ENCODE measurements around the gene GOLIM4. TPM values are rescaled to one million over a fixed set of nuclear protein-coding genes. Genes with fewer than 3 reads are reported as not detected.

Gene GOLIM4
- total and polyA plus RNA-seq, 4 donors: 17.9 to 47.9 (median 32.7) TPM

DNA sequence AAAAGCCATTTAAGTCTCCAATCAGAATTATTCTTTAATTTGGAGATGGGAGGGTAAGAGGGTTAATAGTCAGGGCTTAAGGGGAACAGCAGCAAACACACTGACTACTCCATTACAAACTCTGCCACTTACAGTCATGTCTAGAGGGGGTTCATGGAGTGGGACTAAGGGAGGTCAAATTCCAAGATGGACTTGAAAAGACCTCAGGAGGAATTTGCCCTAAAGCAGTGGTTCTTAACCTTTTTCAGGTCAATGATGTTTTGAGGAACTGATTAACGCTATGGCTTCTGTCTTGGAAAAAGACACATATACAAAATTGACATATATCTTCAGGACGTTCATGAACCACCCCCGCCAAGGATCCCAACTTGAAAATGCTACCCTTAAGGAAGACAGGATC, 13.9 kb downstream of the GOLIM4 start:
- WGBS: 89% methylated on average over 3 of the region's 3 CpGs
- TF ChIP-seq, protein P1, sequence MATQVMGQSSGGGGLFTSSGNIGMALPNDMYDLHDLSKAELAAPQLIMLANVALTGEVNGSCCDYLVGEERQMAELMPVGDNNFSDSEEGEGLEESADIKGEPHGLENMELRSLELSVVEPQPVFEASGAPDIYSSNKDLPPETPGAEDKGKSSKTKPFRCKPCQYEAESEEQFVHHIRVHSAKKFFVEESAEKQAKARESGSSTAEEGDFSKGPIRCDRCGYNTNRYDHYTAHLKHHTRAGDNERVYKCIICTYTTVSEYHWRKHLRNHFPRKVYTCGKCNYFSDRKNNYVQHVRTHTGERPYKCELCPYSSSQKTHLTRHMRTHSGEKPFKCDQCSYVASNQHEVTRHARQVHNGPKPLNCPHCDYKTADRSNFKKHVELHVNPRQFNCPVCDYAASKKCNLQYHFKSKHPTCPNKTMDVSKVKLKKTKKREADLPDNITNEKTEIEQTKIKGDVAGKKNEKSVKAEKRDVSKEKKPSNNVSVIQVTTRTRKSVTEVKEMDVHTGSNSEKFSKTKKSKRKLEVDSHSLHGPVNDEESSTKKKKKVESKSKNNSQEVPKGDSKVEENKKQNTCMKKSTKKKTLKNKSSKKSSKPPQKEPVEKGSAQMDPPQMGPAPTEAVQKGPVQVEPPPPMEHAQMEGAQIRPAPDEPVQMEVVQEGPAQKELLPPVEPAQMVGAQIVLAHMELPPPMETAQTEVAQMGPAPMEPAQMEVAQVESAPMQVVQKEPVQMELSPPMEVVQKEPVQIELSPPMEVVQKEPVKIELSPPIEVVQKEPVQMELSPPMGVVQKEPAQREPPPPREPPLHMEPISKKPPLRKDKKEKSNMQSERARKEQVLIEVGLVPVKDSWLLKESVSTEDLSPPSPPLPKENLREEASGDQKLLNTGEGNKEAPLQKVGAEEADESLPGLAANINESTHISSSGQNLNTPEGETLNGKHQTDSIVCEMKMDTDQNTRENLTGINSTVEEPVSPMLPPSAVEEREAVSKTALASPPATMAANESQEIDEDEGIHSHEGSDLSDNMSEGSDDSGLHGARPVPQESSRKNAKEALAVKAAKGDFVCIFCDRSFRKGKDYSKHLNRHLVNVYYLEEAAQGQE (IDR thresholded peaks at IDR 0.05): no peak
- TF ChIP-seq, protein P2, sequence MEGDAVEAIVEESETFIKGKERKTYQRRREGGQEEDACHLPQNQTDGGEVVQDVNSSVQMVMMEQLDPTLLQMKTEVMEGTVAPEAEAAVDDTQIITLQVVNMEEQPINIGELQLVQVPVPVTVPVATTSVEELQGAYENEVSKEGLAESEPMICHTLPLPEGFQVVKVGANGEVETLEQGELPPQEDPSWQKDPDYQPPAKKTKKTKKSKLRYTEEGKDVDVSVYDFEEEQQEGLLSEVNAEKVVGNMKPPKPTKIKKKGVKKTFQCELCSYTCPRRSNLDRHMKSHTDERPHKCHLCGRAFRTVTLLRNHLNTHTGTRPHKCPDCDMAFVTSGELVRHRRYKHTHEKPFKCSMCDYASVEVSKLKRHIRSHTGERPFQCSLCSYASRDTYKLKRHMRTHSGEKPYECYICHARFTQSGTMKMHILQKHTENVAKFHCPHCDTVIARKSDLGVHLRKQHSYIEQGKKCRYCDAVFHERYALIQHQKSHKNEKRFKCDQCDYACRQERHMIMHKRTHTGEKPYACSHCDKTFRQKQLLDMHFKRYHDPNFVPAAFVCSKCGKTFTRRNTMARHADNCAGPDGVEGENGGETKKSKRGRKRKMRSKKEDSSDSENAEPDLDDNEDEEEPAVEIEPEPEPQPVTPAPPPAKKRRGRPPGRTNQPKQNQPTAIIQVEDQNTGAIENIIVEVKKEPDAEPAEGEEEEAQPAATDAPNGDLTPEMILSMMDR (IDR thresholded peaks at IDR 0.05; ENCODE audit: low read depth, low read length, missing input control): no peak
- TF ChIP-seq FOXA1 (IDR thresholded peaks at IDR 0.05) (no peak), YY1 (IDR thresholded peaks at IDR 0.05) (no peak), EGR1 (IDR thresholded peaks at IDR 0.05; ENCODE audit: low read depth in 2 of 2) (no peak), FOXA2 (IDR thresholded peaks at IDR 0.05) (no peak), HNF4G (IDR thresholded peaks at IDR 0.05) (no peak), SP1 (IDR thresholded peaks at IDR 0.05) (no peak), RAD21 (IDR thresholded peaks at IDR 0.05) (no peak), NR2F2 (IDR thresholded peaks at IDR 0.05) (no peak), TAF1 (conservative IDR thresholded peaks at IDR 0.05) (no peak), RXRA (IDR thresholded peaks at IDR 0.05) (no peak), JUND (IDR thresholded peaks at IDR 0.05) (no peak), GABPA (IDR thresholded peaks at IDR 0.05 in 1 of 2, conservative IDR thresholded peaks at IDR 0.05 in 1 of 2) (no peak), HNF4A (conservative IDR thresholded peaks at IDR 0.05) (no peak)
- TF ChIP-seq, protein P3, sequence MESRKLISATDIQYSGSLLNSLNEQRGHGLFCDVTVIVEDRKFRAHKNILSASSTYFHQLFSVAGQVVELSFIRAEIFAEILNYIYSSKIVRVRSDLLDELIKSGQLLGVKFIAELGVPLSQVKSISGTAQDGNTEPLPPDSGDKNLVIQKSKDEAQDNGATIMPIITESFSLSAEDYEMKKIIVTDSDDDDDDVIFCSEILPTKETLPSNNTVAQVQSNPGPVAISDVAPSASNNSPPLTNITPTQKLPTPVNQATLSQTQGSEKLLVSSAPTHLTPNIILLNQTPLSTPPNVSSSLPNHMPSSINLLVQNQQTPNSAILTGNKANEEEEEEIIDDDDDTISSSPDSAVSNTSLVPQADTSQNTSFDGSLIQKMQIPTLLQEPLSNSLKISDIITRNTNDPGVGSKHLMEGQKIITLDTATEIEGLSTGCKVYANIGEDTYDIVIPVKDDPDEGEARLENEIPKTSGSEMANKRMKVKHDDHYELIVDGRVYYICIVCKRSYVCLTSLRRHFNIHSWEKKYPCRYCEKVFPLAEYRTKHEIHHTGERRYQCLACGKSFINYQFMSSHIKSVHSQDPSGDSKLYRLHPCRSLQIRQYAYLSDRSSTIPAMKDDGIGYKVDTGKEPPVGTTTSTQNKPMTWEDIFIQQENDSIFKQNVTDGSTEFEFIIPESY (IDR thresholded peaks at IDR 0.05): no peak
- TF ChIP-seq, protein P4, sequence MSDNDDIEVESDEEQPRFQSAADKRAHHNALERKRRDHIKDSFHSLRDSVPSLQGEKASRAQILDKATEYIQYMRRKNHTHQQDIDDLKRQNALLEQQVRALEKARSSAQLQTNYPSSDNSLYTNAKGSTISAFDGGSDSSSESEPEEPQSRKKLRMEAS (IDR thresholded peaks at IDR 0.05): no peak
- TF ChIP-seq, protein P5, sequence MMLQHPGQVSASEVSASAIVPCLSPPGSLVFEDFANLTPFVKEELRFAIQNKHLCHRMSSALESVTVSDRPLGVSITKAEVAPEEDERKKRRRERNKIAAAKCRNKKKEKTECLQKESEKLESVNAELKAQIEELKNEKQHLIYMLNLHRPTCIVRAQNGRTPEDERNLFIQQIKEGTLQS (IDR thresholded peaks at IDR 0.05): no peak

More for the DNA sequence above, 13.9 kb downstream of the GOLIM4 start:
- no peak overlapping the region for H3K9ac ChIP-seq (ENCODE audit: low read depth in 1 of 2, low read length in 2 of 2)
- H3K36me3 ChIP-seq (ENCODE audit: control insufficient read depth in 4 of 4, insufficient read depth in 3 of 4, low read depth in 1 of 4, low read length in 3 of 4): no peaks in the 10 kb centered on the region
- DNase-seq (ENCODE audit: low spot score): no peak
- no peak overlapping the region for H3K27ac ChIP-seq (ENCODE audit: low read depth in 1 of 2, low read length in 2 of 2)
- no peak overlapping the region for H3K4me3 ChIP-seq (ENCODE audit: low read depth in 1 of 3, low read length in 3 of 3)
- no peaks in the 10 kb centered on the region for H3K27me3 ChIP-seq (ENCODE audit: control insufficient read depth in 4 of 4, insufficient read depth in 4 of 4, low read length in 3 of 4)
- peaks cover 0 to 6% (median 4%) of the 10 kb centered on the region in 4 donors for H3K4me1 ChIP-seq (ENCODE audit: control insufficient read depth in 4 of 4, insufficient read depth in 4 of 4, low read length in 3 of 4)
- H3K9me3 ChIP-seq (ENCODE audit: control insufficient read depth in 4 of 4, low read length in 3 of 4): no peaks in the 10 kb centered on the region

Data from liver (tissue), 9 donors.